ENCODE data around the gene RAPGEF1.

Gene RAPGEF1

GRCh38 chr9:131621551-131622358, 118.1 kb downstream of the RAPGEF1 start:
- DNase-seq = peak; percentile 80 to 93

DNA sequence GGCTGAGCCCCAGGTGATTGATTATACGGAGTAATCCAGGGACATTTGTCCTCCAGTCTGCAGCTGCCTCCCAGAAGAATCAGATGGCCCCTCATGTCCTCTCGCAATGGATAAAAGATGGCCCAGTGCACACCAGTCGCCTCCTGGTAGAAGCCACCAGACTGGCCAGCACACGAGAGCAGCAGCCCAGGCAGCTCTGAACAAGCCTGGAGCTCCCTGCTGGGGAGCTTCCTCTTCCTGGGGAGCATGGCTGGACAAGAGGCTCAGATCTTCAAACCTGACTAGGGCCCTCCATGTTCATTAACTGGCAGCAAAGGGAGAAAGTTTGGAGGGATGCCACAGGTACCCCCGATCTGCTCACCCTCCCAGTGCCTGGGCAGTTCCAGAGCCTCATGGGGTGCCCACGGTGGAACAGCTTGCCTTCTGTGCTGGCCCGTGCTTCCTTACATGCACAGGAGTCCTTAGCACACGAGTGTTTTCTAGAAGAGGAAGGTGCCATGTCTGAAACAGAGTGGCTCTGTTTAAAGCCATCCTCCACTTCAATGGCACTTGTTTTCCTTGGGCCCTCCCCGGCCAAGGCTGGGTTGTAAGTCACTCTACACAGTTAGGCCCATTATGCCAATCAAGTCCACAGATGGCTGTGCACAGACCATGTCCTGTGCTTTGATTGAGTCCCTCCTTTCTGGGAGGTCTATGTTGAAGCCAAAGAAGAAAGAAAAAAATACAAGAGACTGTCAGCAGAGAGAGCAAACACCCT, 118.9 kb downstream of the RAPGEF1 start:
- no peak for DNase-seq

- DNase-seq = no peak
Observed at GRCh38 chr9:131619680-131620079, 120.2 kb downstream of the RAPGEF1 start.

DNA sequence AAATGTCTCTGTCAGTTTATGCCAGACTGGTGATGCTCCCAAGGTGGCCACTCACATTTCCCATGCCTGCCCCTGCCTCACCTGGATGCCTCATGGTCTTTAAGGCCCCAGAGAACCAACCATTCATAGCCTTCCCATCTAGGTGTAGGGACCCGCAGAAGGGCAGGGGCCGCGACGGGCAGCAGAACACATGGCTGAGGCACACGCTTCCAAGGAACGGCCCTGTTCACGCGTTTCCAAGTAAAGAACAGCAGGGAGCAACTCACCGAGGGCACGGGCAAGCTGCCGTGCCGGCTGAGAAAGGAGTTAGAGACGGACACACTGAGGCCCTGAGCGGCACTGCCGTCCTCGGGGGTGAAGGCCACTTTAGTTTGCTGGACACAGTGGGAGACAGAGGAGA, 121.1 kb downstream of the RAPGEF1 start:
- no peak for DNase-seq

GRCh38 chr9:131618071-131618479, 121.8 kb downstream of the RAPGEF1 start:
- DNase-seq = no peak

- DNase-seq = no peak
Observed at GRCh38 chr9:131617611-131618010, 122.3 kb downstream of the RAPGEF1 start.

DNA sequence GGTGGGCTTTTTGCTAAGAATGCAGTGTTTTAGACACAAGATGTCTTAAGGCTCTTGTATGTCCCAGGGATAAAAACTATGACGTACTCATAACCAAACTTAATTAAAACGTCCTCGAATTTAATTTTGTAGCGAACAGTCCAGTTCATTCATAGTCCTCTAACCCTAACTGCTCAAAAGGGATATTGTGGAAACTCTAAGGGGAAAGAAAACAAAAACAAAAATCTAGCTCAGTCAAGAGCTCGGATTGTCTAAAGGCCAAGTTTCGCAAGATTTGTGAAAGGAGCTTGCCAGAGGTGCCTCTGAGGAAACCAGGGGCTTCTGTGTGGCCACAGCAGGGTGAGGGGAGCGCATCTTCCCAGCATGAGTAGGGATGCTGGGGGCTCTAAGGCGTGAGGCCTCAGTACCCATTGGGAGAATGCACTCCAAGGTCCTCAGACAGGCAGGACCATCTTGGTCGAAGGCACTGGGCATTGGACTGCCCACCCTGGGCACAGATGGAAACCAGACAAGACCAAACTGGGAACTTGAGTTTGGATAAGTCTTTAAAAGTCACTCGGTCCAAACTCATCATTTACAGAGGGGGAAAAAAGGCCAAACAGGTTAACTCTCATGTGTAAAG, 122.8 kb downstream of the RAPGEF1 start:
- DNase-seq = no peak

DNA sequence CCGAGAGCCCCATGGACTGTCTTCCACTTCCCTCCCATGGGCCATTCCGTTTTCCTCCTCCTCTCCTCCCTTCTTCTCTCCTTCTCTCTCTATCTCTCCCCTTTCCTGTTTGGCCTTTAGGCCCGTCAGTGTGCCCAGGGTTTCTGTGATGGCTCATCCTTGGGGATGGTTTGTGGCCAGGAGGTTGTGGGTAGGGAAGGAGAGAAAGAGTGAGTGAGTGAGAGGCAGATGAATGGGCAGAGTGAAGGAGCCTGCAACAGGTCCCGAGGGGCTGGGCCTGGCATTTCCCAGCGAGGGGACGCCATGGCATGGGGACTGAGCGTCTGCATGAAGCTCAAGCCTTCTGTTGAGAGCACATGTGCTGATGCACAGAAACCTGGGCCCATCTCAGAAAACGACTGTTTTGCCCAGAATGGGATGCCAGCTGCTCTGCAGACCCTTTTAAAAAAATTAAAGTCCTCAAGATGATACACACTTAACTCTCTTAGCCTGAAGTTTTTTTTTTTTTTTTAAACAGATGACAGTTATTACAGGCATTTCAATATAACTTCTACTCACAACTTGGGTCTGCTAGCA, 125.4 kb downstream of the RAPGEF1 start:
- DNase-seq = no peak

- DNase-seq = no peak
Observed at GRCh38 chr9:131613921-131614320, 126.0 kb downstream of the RAPGEF1 start.

GRCh38 chr9:131612851-131613250, 127.0 kb downstream of the RAPGEF1 start:
- DNase-seq = no peak

- no peak for DNase-seq
Observed at GRCh38 chr9:131611586-131612315, 128.1 kb downstream of the RAPGEF1 start.

GRCh38 chr9:131610231-131610761, 129.6 kb downstream of the RAPGEF1 start:
- DNase-seq = no peak

DNA sequence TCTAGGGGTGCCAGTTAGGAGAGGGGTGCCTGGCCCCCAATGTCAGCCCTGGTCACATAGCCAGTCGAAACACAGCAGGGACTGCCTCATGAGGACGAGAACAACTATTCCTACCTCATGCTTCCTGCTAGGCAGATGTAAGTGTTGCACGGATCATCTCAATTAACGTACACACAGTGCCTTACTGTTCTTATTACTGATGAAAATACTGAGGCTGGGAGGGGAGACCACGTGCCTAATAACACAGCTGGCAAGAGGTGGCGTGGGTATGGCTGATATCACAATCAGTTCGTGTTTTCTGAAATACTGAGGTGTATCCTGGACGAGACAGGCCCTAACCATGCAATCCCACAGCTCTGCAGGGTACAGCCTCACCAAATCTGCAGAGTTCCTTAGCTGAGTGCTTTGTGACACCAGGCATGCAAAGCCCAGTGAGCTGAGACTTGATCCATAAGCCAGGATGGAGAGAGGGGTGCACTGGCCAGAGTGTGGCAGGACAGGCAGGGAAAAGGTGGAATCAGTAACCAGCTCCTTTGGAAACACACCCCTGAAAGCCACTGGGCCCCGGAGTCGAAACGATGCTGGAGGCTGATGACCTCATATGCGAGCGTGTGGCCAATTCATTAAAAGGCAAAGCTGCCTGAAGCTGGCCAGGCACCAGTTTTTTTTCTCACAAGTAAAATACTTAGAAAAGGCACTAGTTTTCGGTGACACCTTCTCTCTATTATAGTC, 130.6 kb downstream of the RAPGEF1 start:
- DNase-seq = no peak

- no peak for DNase-seq
Observed at GRCh38 chr9:131608493-131609037, 131.3 kb downstream of the RAPGEF1 start.

DNA sequence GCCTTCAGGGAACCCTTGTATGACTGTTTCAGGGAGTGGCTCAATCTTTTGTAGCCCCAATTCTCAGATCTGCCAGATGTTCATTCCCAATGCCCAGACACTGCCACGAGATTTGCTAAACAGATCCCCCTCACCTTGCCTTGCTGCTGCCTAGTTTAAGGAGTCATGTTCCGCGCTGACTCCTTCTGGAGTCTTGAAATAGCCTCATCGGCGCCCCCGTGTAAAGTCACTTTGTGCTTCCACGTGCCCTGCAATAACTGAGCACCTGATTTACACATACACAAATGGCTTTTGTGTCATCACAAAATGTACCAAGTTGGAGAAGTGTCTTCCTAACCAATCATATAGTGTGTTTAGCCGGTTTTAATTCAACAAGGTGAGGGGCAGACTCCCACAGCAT, 132.3 kb downstream of the RAPGEF1 start:
- DNase-seq = no peak

DNA sequence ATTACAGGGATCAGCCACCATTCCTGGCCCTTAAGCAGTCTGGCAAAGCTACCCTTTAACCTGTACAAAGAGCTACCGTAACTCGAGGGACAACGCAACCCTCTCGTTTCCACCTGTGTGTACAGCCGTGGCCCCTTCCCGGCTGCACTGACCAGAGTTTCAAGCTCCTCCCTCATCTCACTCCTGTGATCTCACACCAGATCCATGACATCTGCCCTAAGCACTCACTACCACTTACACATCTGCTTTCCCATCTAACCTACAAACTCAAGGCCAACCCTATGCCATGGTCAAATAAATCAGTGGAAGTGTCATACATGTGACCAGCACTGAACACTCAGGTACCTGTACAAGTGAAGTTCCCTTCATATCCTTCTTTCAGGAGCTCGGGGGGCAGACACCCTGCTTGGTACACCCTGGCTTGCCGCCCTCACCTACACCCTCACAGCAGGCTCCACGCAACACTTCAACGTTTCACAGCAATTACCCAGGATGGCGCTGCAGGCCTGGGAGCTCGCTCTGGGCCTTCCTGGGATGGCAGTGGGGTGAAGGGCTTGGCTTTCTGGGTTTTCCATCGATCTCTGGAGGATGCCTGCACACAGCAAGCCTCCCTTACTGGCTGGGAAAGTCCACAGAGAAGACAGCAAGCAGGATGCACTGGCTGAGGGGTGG, 132.8 kb downstream of the RAPGEF1 start:
- no peak for DNase-seq

DNA sequence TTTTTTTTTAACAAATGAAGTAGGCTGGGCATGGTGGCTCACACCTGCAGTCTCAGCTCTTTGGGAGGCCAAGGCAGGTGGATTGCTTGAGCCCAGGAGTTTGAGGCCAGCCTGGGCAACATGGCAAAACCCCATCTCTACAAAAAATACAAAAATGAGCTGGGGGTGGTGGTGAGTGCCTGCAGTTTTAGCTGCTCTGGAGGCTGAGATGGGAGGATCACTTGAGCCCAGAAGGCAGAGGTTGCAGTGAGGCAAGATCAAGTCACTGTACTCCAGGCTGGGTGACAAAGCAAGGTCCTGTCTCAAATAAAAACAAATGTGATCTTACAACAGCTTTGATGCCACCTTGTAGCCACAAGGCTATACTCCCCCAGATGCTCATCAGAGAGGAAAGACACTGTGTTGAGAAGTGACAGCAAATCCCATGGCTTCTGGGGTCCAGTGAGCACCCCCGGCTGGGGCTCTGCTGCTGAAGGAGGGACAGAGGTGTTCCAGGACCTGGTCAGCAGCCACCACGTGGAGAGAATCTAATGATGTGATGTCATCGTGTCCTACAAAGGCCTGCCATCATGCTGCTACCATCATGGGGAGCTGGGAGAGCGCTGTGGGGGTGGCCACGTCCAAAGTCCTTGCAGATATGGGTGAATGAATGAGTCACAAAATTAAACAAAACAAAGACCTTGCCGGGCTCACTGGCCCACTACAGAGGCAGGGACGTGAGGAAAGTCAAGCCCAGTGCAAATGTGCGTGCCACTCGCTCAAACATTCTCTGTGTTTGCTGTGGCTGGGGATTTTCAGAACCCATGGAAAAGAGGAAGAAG, 133.9 kb downstream of the RAPGEF1 start:
- DNase-seq = peak in 1 of 2 donors; percentile 38

GRCh38 chr9:131603711-131604439, 136.0 kb downstream of the RAPGEF1 start:
- DNase-seq = no peak

DNA sequence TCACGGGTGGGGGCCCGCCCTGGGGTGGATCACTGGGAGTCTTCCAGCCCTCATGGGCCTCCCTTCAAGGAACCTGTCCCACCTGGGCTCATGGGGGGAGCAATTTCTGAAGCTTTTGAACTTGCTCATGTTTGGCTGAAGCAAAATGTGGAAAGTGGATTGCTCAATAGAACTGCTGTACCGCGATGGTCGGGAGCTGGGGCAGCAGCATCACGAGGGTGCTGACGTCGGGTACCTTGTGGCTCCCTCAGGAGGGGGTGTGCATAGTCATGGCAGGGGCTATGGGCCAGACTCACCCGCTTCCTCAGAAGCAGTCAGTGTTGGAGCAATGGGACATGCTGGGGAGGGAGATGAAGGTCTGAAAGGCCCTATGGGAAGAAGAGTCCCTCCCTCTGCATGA, 136.7 kb downstream of the RAPGEF1 start:
- DNase-seq = peak; percentile 51 to 62
